Trophoblast cell (in vitro differentiated cells and primary cell): ENCODE results near the gene MRPL11.

Experiments
- DNase-seq, 2 donors: peaks; one replicate each; pipeline ENCODE4 v3.0.0-alpha.2; 2016
- H2AFZ ChIP-seq: 2 replicates; pipeline ENCODE4 v1.6.1; 2013; ENCODE audit warnings: low read length, moderate library complexity, mild to moderate bottlenecking; ENCODE audit not compliant: insufficient read depth, poor library complexity
- H2AK5ac ChIP-seq: 2 replicates; pipeline ENCODE4 v1.6.1; 2013; ENCODE audit warnings: mild to moderate bottlenecking, low read length
- H2BK120ac ChIP-seq: 2 replicates; pipeline ENCODE4 v1.6.1; 2013; ENCODE audit warnings: low read length, mild to moderate bottlenecking, moderate library complexity; ENCODE audit not compliant: insufficient read depth, poor library complexity
- H2BK12ac ChIP-seq: 2 replicates; pipeline ENCODE4 v1.6.1; 2013; ENCODE audit warnings: mild to moderate bottlenecking, low read length, moderate library complexity
- H2BK5ac ChIP-seq: 2 replicates; pipeline ENCODE4 v1.6.1; 2013; ENCODE audit warnings: low read length, low read depth, moderate library complexity, mild to moderate bottlenecking; ENCODE audit not compliant: poor library complexity
- H3K14ac ChIP-seq: 2 replicates; pipeline ENCODE4 v1.6.1; 2013; ENCODE audit warnings: mild to moderate bottlenecking, low read length
- H3K18ac ChIP-seq: 2 replicates; pipeline ENCODE4 v1.6.1; 2013; ENCODE audit warnings: mild to moderate bottlenecking, low read length
- H3K23ac ChIP-seq: 2 replicates; pipeline ENCODE4 v1.6.1; 2013; ENCODE audit warnings: low read length
- H3K27ac ChIP-seq: 2 replicates; pipeline ENCODE4 v1.5.1; 2013; ENCODE audit warnings: low read depth, mild to moderate bottlenecking, inconsistent platforms, low read length, moderate library complexity
- H3K27me3 ChIP-seq: 2 replicates; pipeline ENCODE4 v1.6.1; 2013; ENCODE audit warnings: inconsistent platforms, mild to moderate bottlenecking, low read length, moderate library complexity; ENCODE audit not compliant: insufficient read depth
- H3K36me3 ChIP-seq, 2 experiments: 1 replicate in 1 of 2; 2 replicates in 1 of 2; pipeline ENCODE4 v1.6.1; 2013; ENCODE audit warnings: low read length in 2 of 2, mild to moderate bottlenecking in 2 of 2, moderate library complexity in 1 of 2; ENCODE audit not compliant: insufficient read depth in 2 of 2, control insufficient read depth in 1 of 2
- H3K4ac ChIP-seq: 2 replicates; pipeline ENCODE4 v1.6.1; 2013; ENCODE audit warnings: low read depth, mild to moderate bottlenecking, low read length, moderate library complexity
- H3K4me1 ChIP-seq, 2 experiments: 1 replicate in 1 of 2; 2 replicates in 1 of 2; pipeline ENCODE4 v1.6.1; 2013; ENCODE audit warnings: low read length in 2 of 2, mild to moderate bottlenecking in 2 of 2, moderate library complexity in 1 of 2; ENCODE audit not compliant: insufficient read depth in 2 of 2, control insufficient read depth in 1 of 2
- H3K4me2 ChIP-seq: 2 replicates; pipeline ENCODE4 v1.6.1; 2013; ENCODE audit warnings: inconsistent platforms, mild to moderate bottlenecking, low read length, moderate library complexity
- H3K4me3 ChIP-seq: 2 replicates; pipeline ENCODE4 v1.5.1; 2013; ENCODE audit warnings: mild to moderate bottlenecking, low read depth, low read length, inconsistent platforms
- H3K79me1 ChIP-seq: one replicate; pipeline ENCODE4 v1.6.1; 2013; ENCODE audit warnings: low read length
- H3K79me2 ChIP-seq: 2 replicates; pipeline ENCODE4 v1.6.1; 2013; ENCODE audit warnings: low read length, mild to moderate bottlenecking; ENCODE audit not compliant: control insufficient read depth, insufficient read depth, poor library complexity
- H3K9ac ChIP-seq: 2 replicates; pipeline ENCODE4 v1.6.1; 2013; ENCODE audit warnings: mild to moderate bottlenecking, low read length
- H3K9me3 ChIP-seq: 2 replicates; pipeline ENCODE4 v1.6.1; 2013; ENCODE audit warnings: low read depth, mild to moderate bottlenecking, control low read depth, inconsistent platforms, low read length; ENCODE audit not compliant: insufficient read depth
- H4K12ac ChIP-seq: 2 replicates; pipeline ENCODE4 v1.6.1; 2013; ENCODE audit warnings: low read depth, mild to moderate bottlenecking, low read length, moderate library complexity
- H4K8ac ChIP-seq: 2 replicates; pipeline ENCODE4 v1.6.1; 2013; ENCODE audit warnings: low read depth, mild to moderate bottlenecking, low read length, moderate library complexity
- H4K91ac ChIP-seq: one replicate; pipeline ENCODE4 v1.6.1; 2013; ENCODE audit warnings: low read depth, mild to moderate bottlenecking, low read length, moderate library complexity
- WGBS: extraction: QIAGEN DNeasy Blood & Tissue Kit; methylation state at CpG from one replicate; pipeline ENCODE4 v1.1.7; 2013; ENCODE audit warnings: missing lambda C conversion rate; ENCODE audit not compliant: insufficient read length, insufficient coverage; ENCODE audit errors: extremely low coverage; 5-methylcytosine and 5-hydroxymethylcytosine counted together

MRPL11 gene

DNA sequence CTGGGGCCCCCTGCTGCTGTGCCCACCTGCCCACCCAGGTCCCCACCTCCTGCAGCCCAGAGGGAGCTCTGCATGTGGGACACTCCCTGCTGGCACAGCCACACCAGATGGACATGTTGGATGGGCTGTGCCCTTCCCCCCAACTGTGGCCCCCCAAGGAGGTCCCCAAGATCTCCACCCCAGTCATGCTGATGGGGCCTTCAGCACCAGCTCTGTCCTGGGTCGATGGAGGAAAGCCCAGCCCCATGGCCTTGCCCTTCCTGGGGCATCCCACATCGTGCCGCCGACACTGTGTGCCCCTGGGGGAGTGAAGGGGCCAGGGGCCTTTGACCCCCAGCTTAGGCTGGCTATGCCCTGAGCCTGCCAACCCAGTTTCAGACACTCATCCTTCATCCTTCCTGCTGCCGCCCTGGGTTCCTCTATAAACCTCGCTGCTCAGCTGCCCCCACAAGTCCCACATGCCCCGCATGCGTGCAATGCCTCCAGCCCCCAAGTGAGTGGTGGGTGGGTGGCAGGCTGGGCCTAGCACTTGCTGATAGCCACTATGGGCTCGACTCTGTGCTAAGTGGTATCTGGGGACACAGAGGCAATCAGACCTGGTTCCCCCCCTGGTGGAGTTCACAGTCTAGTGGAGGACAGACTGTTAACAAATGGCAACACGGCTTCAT, 37.7 kb upstream of the MRPL11 start:
- H3K9me3 ChIP-seq: no peaks in the 10 kb centered on the region
- peaks cover 9% of the 10 kb centered on the region for H3K79me2 ChIP-seq
- no peak overlapping the region for H2BK120ac ChIP-seq
- H3K18ac ChIP-seq: no peak overlapping the region
- peaks cover 12 to 20% of the 10 kb centered on the region in 2 experiments for H3K36me3 ChIP-seq
- no CpG with 5 or more reads among the region's 10 CpGs for WGBS
- H3K4ac ChIP-seq: no peak overlapping the region
- H2AK5ac ChIP-seq: no peak overlapping the region
- no peak overlapping the region for H2BK12ac ChIP-seq
- no peak overlapping the region for H3K14ac ChIP-seq
- no peak overlapping the region for H3K23ac ChIP-seq
- H3K27me3 ChIP-seq: no peaks in the 10 kb centered on the region
- H2AFZ ChIP-seq: no peak overlapping the region
- H4K12ac ChIP-seq: no peak overlapping the region
- no peak overlapping the region for H3K4me2 ChIP-seq
- no peak for DNase-seq
- no peak overlapping the region for H3K4me3 ChIP-seq
- H2BK5ac ChIP-seq: no peak overlapping the region
- no peak overlapping the region for H4K91ac ChIP-seq
- peaks cover 14% of the 10 kb centered on the region for H3K79me1 ChIP-seq
- no peak overlapping the region for H4K8ac ChIP-seq
- H3K4me1 ChIP-seq: peaks cover 4 to 13% of the 10 kb centered on the region in 2 experiments
- no peak overlapping the region for H3K9ac ChIP-seq
- no peak overlapping the region for H3K27ac ChIP-seq

DNA sequence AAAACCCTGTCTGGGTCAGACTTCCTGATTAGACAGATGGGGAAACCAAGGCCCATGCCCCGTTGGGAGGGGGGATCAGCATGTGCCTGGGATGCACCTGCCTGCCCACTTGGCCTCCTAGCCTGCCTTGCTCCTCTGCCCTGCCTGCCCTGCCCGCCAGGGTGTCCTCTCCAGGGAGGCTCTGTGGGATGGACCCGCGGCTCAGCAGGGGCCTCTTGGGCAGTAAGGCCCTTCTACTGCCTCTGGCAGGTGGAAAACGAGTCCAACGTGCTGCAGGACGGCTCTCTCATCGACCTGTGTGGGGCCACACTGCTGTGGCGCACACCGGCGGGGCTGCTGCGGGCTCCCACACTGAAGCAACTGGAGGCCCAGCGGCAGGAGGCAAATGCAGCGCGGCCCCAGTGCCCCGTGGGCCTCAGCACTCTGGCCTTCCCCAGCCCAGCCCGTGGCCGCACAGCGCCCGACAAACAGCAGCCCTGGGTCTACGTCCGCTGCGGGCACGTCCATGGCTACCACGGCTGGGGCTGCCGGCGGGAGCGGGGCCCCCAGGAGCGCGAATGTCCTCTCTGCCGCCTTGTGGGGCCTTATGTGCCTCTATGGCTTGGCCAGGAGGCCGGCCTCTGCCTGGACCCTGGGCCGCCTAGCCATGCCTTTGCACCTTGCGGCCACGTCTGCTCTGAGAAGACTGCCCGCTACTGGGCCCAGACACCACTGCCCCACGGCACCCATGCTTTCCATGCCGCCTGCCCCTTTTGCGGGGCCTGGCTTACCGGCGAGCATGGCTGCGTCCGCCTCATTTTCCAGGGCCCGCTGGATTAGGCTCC, 36.9 kb upstream of the MRPL11 start:
- no peak overlapping the region for H3K4ac ChIP-seq
- H2AFZ ChIP-seq: no peak overlapping the region
- H3K27me3 ChIP-seq: no peaks in the 10 kb centered on the region
- peaks cover 12% of the 10 kb centered on the region for H3K79me1 ChIP-seq
- no peak overlapping the region for H3K18ac ChIP-seq
- no peak overlapping the region for H4K8ac ChIP-seq
- peaks cover 4 to 9% of the 10 kb centered on the region in 2 experiments for H3K4me1 ChIP-seq
- no peak overlapping the region for H3K27ac ChIP-seq
- H3K36me3 ChIP-seq: peaks cover 12 to 20% of the 10 kb centered on the region in 2 experiments
- no peak overlapping the region for H2BK5ac ChIP-seq
- no peak overlapping the region for H3K23ac ChIP-seq
- H3K9ac ChIP-seq: no peak overlapping the region
- H2BK12ac ChIP-seq: no peak overlapping the region
- H3K4me3 ChIP-seq: no peak overlapping the region
- H2BK120ac ChIP-seq: no peak overlapping the region
- H4K12ac ChIP-seq: no peak overlapping the region
- H3K9me3 ChIP-seq: no peaks in the 10 kb centered on the region
- H3K4me2 ChIP-seq: no peak overlapping the region
- no peak overlapping the region for H4K91ac ChIP-seq
- H3K14ac ChIP-seq: no peak overlapping the region
- WGBS: no CpG with 5 or more reads among the region's 44 CpGs
- H2AK5ac ChIP-seq: no peak overlapping the region
- DNase-seq: no peak
- peaks cover 9% of the 10 kb centered on the region for H3K79me2 ChIP-seq

GRCh38 chr11:66473608-66474515, 35.2 kb upstream of the MRPL11 start:
- no CpG with 5 or more reads among the region's 20 CpGs for WGBS
- Histone ChIP-seq H3K9ac (no peak overlapping the region), H3K9me3 (no peaks in the 10 kb centered on the region), H3K23ac (no peak overlapping the region), H3K4me3 (no peak overlapping the region), H2AFZ (no peak overlapping the region), H3K79me1 (no peaks in the 10 kb centered on the region), H3K79me2 (no peaks in the 10 kb centered on the region), H3K18ac (no peak overlapping the region), H3K4me1 (peaks cover 0 to 2% of the 10 kb centered on the region in 2 experiments), H2BK5ac (no peak overlapping the region), H4K91ac (no peak overlapping the region), H3K36me3 (peaks cover 12 to 20% of the 10 kb centered on the region in 2 experiments), H2AK5ac (no peak overlapping the region), H4K12ac (no peak overlapping the region), H4K8ac (no peak overlapping the region), H2BK120ac (no peak overlapping the region), H3K27ac (no peak overlapping the region), H3K4me2 (no peak overlapping the region), H3K14ac (no peak overlapping the region), H3K4ac (no peak overlapping the region), H3K27me3 (no peaks in the 10 kb centered on the region), H2BK12ac (no peak overlapping the region)
- no peak for DNase-seq

DNA sequence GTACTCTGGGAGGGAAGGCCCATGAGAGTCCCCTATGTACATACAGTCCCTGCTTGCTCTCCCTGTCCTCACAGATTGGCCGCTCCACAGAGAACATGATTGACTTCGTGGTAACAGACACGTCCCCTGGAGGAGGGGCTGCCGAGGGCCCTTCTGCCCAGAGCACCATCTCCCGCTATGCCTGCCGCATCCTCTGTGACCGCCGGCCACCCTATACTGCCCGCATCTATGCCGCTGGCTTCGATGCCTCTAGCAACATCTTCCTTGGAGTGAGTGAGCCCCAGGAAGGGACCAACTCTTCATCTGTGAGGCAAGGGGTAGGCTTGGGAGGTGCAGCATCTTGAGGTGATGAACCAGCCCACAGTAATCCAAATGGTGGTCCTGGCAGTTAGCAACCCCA, 34.5 kb upstream of the MRPL11 start:
- H3K4ac ChIP-seq: no peak overlapping the region
- H3K27ac ChIP-seq: no peak overlapping the region
- no peak overlapping the region for H2BK5ac ChIP-seq
- H3K4me3 ChIP-seq: no peak overlapping the region
- H2AFZ ChIP-seq: no peak overlapping the region
- H3K18ac ChIP-seq: no peak overlapping the region
- H2BK12ac ChIP-seq: no peak overlapping the region
- H2AK5ac ChIP-seq: no peak overlapping the region
- H3K27me3 ChIP-seq: no peaks in the 10 kb centered on the region
- WGBS: no CpG with 5 or more reads among the region's 11 CpGs
- H4K12ac ChIP-seq: no peak overlapping the region
- peaks cover 12 to 22% of the 10 kb centered on the region in 2 experiments for H3K36me3 ChIP-seq
- no peak overlapping the region for H2BK120ac ChIP-seq
- no peak for DNase-seq
- no peaks in the 10 kb centered on the region for H3K9me3 ChIP-seq
- H3K79me1 ChIP-seq: no peaks in the 10 kb centered on the region
- no peak overlapping the region for H4K8ac ChIP-seq
- no peak overlapping the region for H3K23ac ChIP-seq
- H4K91ac ChIP-seq: no peak overlapping the region
- no peak overlapping the region for H3K14ac ChIP-seq
- H3K4me2 ChIP-seq: no peak overlapping the region
- H3K9ac ChIP-seq: no peak overlapping the region
- H3K4me1 ChIP-seq: peaks cover 0 to under 1% of the 10 kb centered on the region in 2 experiments
- no peaks in the 10 kb centered on the region for H3K79me2 ChIP-seq
